ENCODE data around the gene HOXD11. TPM values are rescaled to one million over a fixed set of nuclear protein-coding genes. Genes with fewer than 3 reads are reported as not detected.

The HOXD11 gene
- total RNA-seq, 2 experiments from 2014 or later, result not detected

GRCh38 chr2:176066645-176067588 is 40.2 kb upstream of the HOXD11 start:
- DNase-seq (ENCODE audit: low spot score), result no peak
- CTCF ChIA-PET (ENCODE audit: unreplicated experiment), result no interaction called here
- BruUV-seq (replicated peaks), result no TSS peak
- intact Hi-C loops (cut with micrococcal nuclease; ENCODE audit: unreplicated experiment), result no loop called here
- Histone ChIP-seq H2AFZ (ENCODE audit: low read length) (no peak overlapping the region), H3K9me3 (ENCODE audit: low read length) (no peaks in the 10 kb centered on the region), H3K36me3 (ENCODE audit: insufficient read depth, low read length) (no peaks in the 10 kb centered on the region), H3K4me1 (ENCODE audit: insufficient read depth, low read length, poor library complexity, severe bottlenecking) (no peaks in the 10 kb centered on the region), H3K4me2 (ENCODE audit: low read length) (no peak overlapping the region), H3K27ac (ENCODE audit: low read depth, low read length, poor library complexity, severe bottlenecking) (no peak overlapping the region), H3K79me2 (ENCODE audit: insufficient read depth, low read depth, low read length) (no peaks in the 10 kb centered on the region), H3K4me3 (ENCODE audit: low read depth, low read length, poor library complexity, severe bottlenecking) (no peak overlapping the region), H4K20me1 (ENCODE audit: insufficient read depth, low read length) (no peaks in the 10 kb centered on the region), H3K9me2 (ENCODE audit: insufficient read depth, low read length) (no peaks in the 10 kb centered on the region)
- POLR2A ChIA-PET, result no interaction called here
- TF ChIP-seq CTCF (conservative IDR thresholded peaks at IDR 0.05; ENCODE audit: low read length) (no peak), EZH2phosphoT487 (IDR thresholded peaks at IDR 0.05; ENCODE audit: borderline replicate concordance, low read depth, low read length) (no peak)

- BruUV-seq (replicated peaks), result no TSS peak
- H3K4me2 ChIP-seq (ENCODE audit: low read length), result no peak overlapping the region
- H3K9me3 ChIP-seq (ENCODE audit: low read length), result no peaks in the 10 kb centered on the region
- no peaks in the 10 kb centered on the region for H3K79me2 ChIP-seq (ENCODE audit: insufficient read depth, low read depth, low read length)
- ChIA-PET POLR2A (no interaction called here), CTCF (ENCODE audit: unreplicated experiment) (no interaction called here)
- no peak overlapping the region for H3K4me3 ChIP-seq (ENCODE audit: low read depth, low read length, poor library complexity, severe bottlenecking)
- no peak for DNase-seq (ENCODE audit: low spot score)
- H3K9me2 ChIP-seq (ENCODE audit: insufficient read depth, low read length), result no peaks in the 10 kb centered on the region
- no peak overlapping the region for H3K27ac ChIP-seq (ENCODE audit: low read depth, low read length, poor library complexity, severe bottlenecking)
- H3K36me3 ChIP-seq (ENCODE audit: insufficient read depth, low read length), result no peaks in the 10 kb centered on the region
- no peak overlapping the region for H2AFZ ChIP-seq (ENCODE audit: low read length)
- H3K4me1 ChIP-seq (ENCODE audit: insufficient read depth, low read length, poor library complexity, severe bottlenecking), result no peaks in the 10 kb centered on the region
- intact Hi-C loops (cut with micrococcal nuclease; ENCODE audit: unreplicated experiment), result no loop called here
- no peaks in the 10 kb centered on the region for H4K20me1 ChIP-seq (ENCODE audit: insufficient read depth, low read length)
- TF ChIP-seq EZH2phosphoT487 (IDR thresholded peaks at IDR 0.05; ENCODE audit: borderline replicate concordance, low read depth, low read length) (no peak), CTCF (conservative IDR thresholded peaks at IDR 0.05; ENCODE audit: low read length) (no peak)
These were observed 39.3 kb upstream of the HOXD11 start for GRCh38 chr2:176067589-176068418.
